Measurements from ENCODE around the gene NDUFS2. TPM values are rescaled to one million over a fixed set of nuclear protein-coding genes. Genes with fewer than 3 reads are reported as not detected.

Gene NDUFS2
- total RNA-seq = 100 to 1,000 TPM in 2 of 4 donors, 10 to 100 TPM in 2; 93.4 to 121 (median 100) TPM

- peak; percentile 90 for ATAC-seq
- 0% methylated on average over 13 to 16 of the region's 53 CpGs for WGBS, 2 donors (ENCODE audit: low coverage in 1 of 2)
- Histone ChIP-seq H3K27me3 (no peaks in the 10 kb centered on the region), H3K9me3 (no peaks in the 10 kb centered on the region), H3K27ac (peak within 1 kb of the TSS; percentile 94 to 97 (median 96)), H3K4me3 (peak within 1 kb of the TSS; percentile 56 to 81), H3K4me1 (peaks cover 0 to 92% (median 49%) of the 10 kb centered on the region in 3 donors), H3K36me3 (peaks cover 0 to 30% of the 10 kb centered on the region in 2 donors)
- TF ChIP-seq CTCF (IDR thresholded peaks at IDR 0.05) (no peak), POLR2AphosphoS5 (IDR thresholded peaks at IDR 0.05) (peak; percentile 79), EP300 (IDR thresholded peaks at IDR 0.05) (no peak), POLR2A (IDR thresholded peaks at IDR 0.05) (peak; percentile 51 to 60)
Measured at GRCh38 chr1:161201836-161202712, at the start of gene NDUFS2. NDUFS2 (plus strand) TSS chr1:161202367; CDS start chr1:161202386, 19 bp downstream.

GRCh38 chr1:161153176-161153575 lies 49.0 kb upstream of the NDUFS2 start:
- Histone ChIP-seq H3K4me3 (peak overlapping the region; percentile 69 to 78), H3K27me3 (no peaks in the 10 kb centered on the region), H3K4me1 (peaks cover 0 to 20% (median 8%) of the 10 kb centered on the region in 3 donors), H3K27ac (peak overlapping the region; percentile 88 to 92 (median 90)), H3K36me3 (peaks cover 0 to 16% of the 10 kb centered on the region in 2 donors), H3K9me3 (no peaks in the 10 kb centered on the region)
- no peak for ATAC-seq
- 19% methylated on average over 9 of the region's 9 CpGs for WGBS, 2 donors (ENCODE audit: low coverage in 1 of 2)
- TF ChIP-seq POLR2A (IDR thresholded peaks at IDR 0.05) (no peak), EP300 (IDR thresholded peaks at IDR 0.05) (no peak), POLR2AphosphoS5 (IDR thresholded peaks at IDR 0.05) (no peak), CTCF (IDR thresholded peaks at IDR 0.05) (no peak)

- H3K4me3 ChIP-seq = peak within 1 kb of the TSS; percentile 69 to 78
- H3K36me3 ChIP-seq = peaks cover 0 to 21% of the 10 kb centered on the region in 2 donors
- no peaks in the 10 kb centered on the region for H3K27me3 ChIP-seq
- peak within 1 kb of the TSS; percentile 88 to 92 (median 90) for H3K27ac ChIP-seq
- 0 to 2% methylated on average over 21 to 30 of the region's 33 CpGs for WGBS, 2 donors (ENCODE audit: low coverage in 1 of 2)
- H3K4me1 ChIP-seq = peaks cover 0 to 27% (median 11%) of the 10 kb centered on the region in 3 donors
- peak; percentile 91 for ATAC-seq
- TF ChIP-seq POLR2AphosphoS5 (IDR thresholded peaks at IDR 0.05) (peak; percentile 25), POLR2A (IDR thresholded peaks at IDR 0.05) (no peak), EP300 (IDR thresholded peaks at IDR 0.05) (no peak), CTCF (IDR thresholded peaks at IDR 0.05) (no peak)
- H3K9me3 ChIP-seq = no peaks in the 10 kb centered on the region
Measured at GRCh38 chr1:161153682-161154337, 48.4 kb upstream of the NDUFS2 start, which contains the start of gene UFC1. UFC1 (plus strand) TSS chr1:161153978; CDS start chr1:161153998, 20 bp downstream.

- Histone ChIP-seq H3K36me3 (peaks cover 0 to 43% of the 10 kb centered on the region in 2 donors), H3K4me3 (no peak overlapping the region), H3K9me3 (no peaks in the 10 kb centered on the region), H3K4me1 (peaks cover 7 to 62% (median 30%) of the 10 kb centered on the region in 3 donors), H3K27ac (no peak overlapping the region), H3K27me3 (no peaks in the 10 kb centered on the region)
- 100% methylated on average over 1 of the region's 1 CpG for WGBS, 2 donors (ENCODE audit: low coverage in 1 of 2)
- no peak for ATAC-seq
- TF ChIP-seq POLR2A (IDR thresholded peaks at IDR 0.05) (no peak), CTCF (IDR thresholded peaks at IDR 0.05) (no peak), POLR2AphosphoS5 (IDR thresholded peaks at IDR 0.05) (no peak), EP300 (IDR thresholded peaks at IDR 0.05) (no peak)
Measured at GRCh38 chr1:161157867-161158266, 44.3 kb upstream of the NDUFS2 start.
